Ovary (tissue), 9 donors: Measurements from ENCODE around the gene DCT. TPM values are rescaled to one million over a fixed set of nuclear protein-coding genes. Genes with fewer than 3 reads are reported as not detected.

Experiments used
- DNase-seq, 5 donors: peaks; one replicate each; pipeline ENCODE4 v3.0.0-alpha.2; 2019 to 2020
- H3K27ac ChIP-seq, 2 donors: fragments of 200-600 bp; one replicate each; pipeline versions ENCODE4 v1.5.1 to v1.8.0; 2019 to 2022
- H3K27me3 ChIP-seq: fragments of 200-600 bp; one replicate; pipeline ENCODE4 v1.8.0; 2022
- H3K36me3 ChIP-seq: fragments of 200-600 bp; sonication (generic); one replicate; pipeline ENCODE4 v1.5.1; 2019
- H3K4me1 ChIP-seq: one replicate; pipeline ENCODE4 v1.8.1; 2013; ENCODE audit warnings: mild to moderate bottlenecking, moderate library complexity; ENCODE audit not compliant: insufficient read depth
- H3K4me3 ChIP-seq: fragments of 200-600 bp; sonication (generic); one replicate; pipeline ENCODE4 v1.5.1; 2017
- H3K9me3 ChIP-seq, 2 donors: fragments of 200-600 bp in 1 of 2; sonication (generic) in 1 of 2; one replicate each; pipeline versions ENCODE4 v1.5.1 to v1.8.1; 2013 to 2019; ENCODE audit warnings: mild to moderate bottlenecking in 1 of 2, moderate library complexity in 1 of 2
- EP300 ChIP-seq: sonication (generic); formaldehyde crosslinking; IDR thresholded peaks from one replicate; pipeline ENCODE4 v1.6.1; 2017; ENCODE audit warnings: antibody characterized with exemption
- POLR2A ChIP-seq: fragments of 450-650 bp; IDR thresholded peaks from one replicate; pipeline ENCODE4 v1.6.1; 2017; ENCODE audit warnings: antibody characterized with exemption, mild to moderate bottlenecking, moderate library complexity
- WGBS, 3 donors: extraction: QIAGEN DNeasy Blood & Tissue Kit in 1 of 3; methylation state at CpG; one replicate each; pipeline versions ENCODE4 v1.1.5 to v1.1.7; 2013 to 2017; 5-methylcytosine and 5-hydroxymethylcytosine counted together
- intact Hi-C, 4 donors: fragments of 100-400 bp; cut with DNase I; formaldehyde crosslinking; loops; one replicate each; pipeline versions ENCODE4 v1.11.0 to v1.15.1; 2022 to 2023
- polyA plus RNA-seq, 2 donors: library from polyadenylated mRNA; stranded (reverse); fragments of 200-250 nt in 1 of 2; fragments of 350-450 nt in 1 of 2; fragmentation: Illumina TruSeq in 1 of 2; extraction: RNeasy Lipid Tissue Mini Kit (QIAGEN cat#74804) in 1 of 2; gene quantifications; one replicate each; pipeline ENCODE4 v1.2.3, GENCODE V29; 2013 to 2014
- total RNA-seq, 7 donors: library from RNA; depleted of rRNA in 2 of 7; stranded (reverse); fragments of >200 nt in 2 of 7; fragmentation: NEBNext Ultra II Directional in 3 of 7; extraction: Animal tissue kit (Norgen Biotek cat#: 25700) in 3 of 7; gene quantifications; one replicate each; pipeline versions ENCODE4 v1.1.0 to v1.2.4, GENCODE V29; 2016 to 2023
- TF ChIP-seq, protein P1 (sequence below), 3 donors: fragments of 450-650 bp in 2 of 3; fragments of 200-600 bp in 1 of 3; IDR thresholded peaks; one replicate each; pipeline versions ENCODE4 v1.5.1 to v1.8.0; 2016 to 2022; ENCODE audit warnings: antibody characterized with exemption in 3 of 3, mild to moderate bottlenecking in 1 of 3
- donor health status: DM: no; HTN: no; CAD: no; lungs with moderate emphysema.
- donor health status: DM: no; HTN: no; CAD: no.
- donor health status: Bipolar disorder and iron deficiency.
- donor health status: DM: yes; HTN: yes; CAD: no.
- donor health status: DM: no; HTN: no; CAD: no.
- donor health status: DM: yes; HTN: yes; CAD: no.

Gene DCT
- total and polyA plus RNA-seq, 9 donors = 0.27 to 0.92 (median 0.58) TPM

DNA sequence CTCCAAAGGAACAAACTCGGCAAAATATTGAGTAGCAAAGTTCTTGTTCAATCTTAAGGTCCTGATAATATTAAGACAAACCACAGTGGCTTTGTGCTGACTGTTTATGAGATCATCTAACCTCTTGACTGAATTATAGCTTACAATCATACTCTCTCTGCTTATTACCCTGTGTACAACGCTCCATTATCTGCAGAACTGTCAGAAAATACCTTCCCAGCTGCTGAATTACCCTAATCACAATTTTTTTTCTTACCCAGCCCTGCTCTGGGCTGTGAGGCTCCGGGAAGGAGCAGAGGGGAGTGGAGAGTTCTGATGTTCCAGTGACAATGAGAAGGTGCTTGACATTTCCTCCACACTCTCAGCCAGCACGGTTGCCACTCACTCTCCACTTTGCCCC lies 64.8 kb downstream of the DCT start:
- TF ChIP-seq EP300 (no peak), POLR2A (no peak)
- TF ChIP-seq, protein P1, sequence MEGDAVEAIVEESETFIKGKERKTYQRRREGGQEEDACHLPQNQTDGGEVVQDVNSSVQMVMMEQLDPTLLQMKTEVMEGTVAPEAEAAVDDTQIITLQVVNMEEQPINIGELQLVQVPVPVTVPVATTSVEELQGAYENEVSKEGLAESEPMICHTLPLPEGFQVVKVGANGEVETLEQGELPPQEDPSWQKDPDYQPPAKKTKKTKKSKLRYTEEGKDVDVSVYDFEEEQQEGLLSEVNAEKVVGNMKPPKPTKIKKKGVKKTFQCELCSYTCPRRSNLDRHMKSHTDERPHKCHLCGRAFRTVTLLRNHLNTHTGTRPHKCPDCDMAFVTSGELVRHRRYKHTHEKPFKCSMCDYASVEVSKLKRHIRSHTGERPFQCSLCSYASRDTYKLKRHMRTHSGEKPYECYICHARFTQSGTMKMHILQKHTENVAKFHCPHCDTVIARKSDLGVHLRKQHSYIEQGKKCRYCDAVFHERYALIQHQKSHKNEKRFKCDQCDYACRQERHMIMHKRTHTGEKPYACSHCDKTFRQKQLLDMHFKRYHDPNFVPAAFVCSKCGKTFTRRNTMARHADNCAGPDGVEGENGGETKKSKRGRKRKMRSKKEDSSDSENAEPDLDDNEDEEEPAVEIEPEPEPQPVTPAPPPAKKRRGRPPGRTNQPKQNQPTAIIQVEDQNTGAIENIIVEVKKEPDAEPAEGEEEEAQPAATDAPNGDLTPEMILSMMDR (IDR thresholded peaks at IDR 0.05) = no peak
- Histone ChIP-seq H3K27ac (no peak overlapping the region), H3K4me3 (no peak overlapping the region), H3K4me1 (no peaks in the 10 kb centered on the region), H3K9me3 (no peaks in the 10 kb centered on the region), H3K36me3 (no peaks in the 10 kb centered on the region), H3K27me3 (no peaks in the 10 kb centered on the region)
- intact Hi-C loops = no loop called here
- no peak for DNase-seq
- WGBS, 3 donors = 9 to 19% (median 11%) methylated on average over 4 of the region's 4 CpGs

DNA sequence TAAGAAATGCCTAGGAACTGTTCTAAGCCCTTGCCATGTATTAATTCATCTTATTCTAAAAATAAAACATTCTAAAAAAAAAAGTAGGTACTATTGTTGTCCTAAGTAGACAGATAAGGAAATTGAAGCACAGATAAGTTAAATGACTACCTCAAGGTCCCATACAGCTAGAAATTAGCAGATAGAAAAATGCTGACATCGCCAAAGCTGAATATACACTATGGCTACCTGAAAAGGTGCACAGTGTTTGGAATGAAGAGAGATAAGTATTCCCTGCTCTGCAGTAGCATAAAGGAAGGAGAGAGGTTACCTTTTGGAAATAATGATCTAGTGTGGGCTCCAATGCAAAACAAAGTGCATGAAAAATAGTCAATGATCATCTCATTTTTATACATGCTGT lies 65.3 kb downstream of the DCT start:
- Histone ChIP-seq H3K27ac (no peak overlapping the region), H3K9me3 (no peaks in the 10 kb centered on the region), H3K4me3 (no peak overlapping the region), H3K4me1 (no peaks in the 10 kb centered on the region), H3K27me3 (no peaks in the 10 kb centered on the region), H3K36me3 (no peaks in the 10 kb centered on the region)
- intact Hi-C loops = no loop called here
- no peak for TF ChIP-seq EP300
- TF ChIP-seq POLR2A = no peak
- TF ChIP-seq, protein P1 (IDR thresholded peaks at IDR 0.05) = no peak
- 94 to 100% (median 98%) methylated on average over 1 of the region's 1 CpG for WGBS, 3 donors
- DNase-seq = no peak

DNA sequence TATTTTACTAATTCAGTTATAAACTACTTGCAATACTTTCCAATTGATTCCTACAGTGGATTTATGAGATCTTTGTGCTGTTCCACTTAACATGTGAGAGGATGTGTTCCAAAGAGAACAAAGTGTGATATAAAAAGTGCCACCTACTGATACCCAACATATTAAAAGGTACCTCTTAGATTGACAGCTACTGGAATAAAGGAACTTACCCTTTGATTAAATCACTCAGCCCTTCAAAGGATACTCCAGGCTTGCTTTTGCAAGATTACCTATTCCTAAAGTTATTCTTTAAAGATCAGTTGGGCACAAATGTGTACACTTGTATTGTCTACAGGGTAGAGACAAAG lies 65.9 kb downstream of the DCT start:
- TF ChIP-seq, protein P1 (IDR thresholded peaks at IDR 0.05) = no peak
- TF ChIP-seq POLR2A (no peak), EP300 (no peak)
- intact Hi-C loops = no loop called here
- H3K27me3 ChIP-seq = no peaks in the 10 kb centered on the region

DNA sequence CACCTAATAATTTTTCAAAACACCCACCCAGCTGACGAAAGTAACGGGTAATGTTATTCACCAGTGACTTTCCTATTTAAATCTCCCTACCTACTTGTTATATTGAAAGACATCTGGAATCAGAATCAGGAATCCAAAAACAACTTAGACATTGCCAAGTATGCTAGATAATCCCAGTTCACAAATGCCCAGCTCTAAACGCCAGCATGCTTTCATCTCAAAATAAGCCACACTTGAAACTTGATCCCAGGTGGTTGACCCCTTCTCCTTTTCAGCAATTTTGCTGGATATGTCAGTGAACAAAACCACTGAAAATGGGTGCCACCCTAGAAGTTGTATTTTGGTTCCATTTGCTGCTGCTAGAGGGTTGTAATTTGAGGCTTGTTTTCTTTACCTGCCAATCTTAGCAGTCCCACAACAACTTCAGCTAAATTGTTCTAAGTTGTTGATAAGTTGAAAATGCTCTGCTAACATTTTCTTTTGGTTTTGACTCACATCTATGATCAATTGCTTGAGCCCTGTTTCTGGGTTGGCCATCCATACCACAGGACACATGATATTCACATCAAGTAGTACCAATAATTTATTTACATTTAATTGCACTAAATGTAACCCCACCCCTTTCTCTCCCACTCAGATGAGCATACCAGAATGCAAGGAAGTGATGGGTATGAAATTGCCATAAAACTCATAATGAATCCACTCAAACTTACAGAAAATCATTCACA lies 66.4 kb downstream of the DCT start:
- H3K9me3 ChIP-seq = no peaks in the 10 kb centered on the region

More for the DNA sequence above, 65.9 kb downstream of the DCT start:
- no peaks in the 10 kb centered on the region for H3K4me1 ChIP-seq
- DNase-seq = no peak
- H3K36me3 ChIP-seq = no peaks in the 10 kb centered on the region
- H3K4me3 ChIP-seq = no peak overlapping the region
- H3K9me3 ChIP-seq = no peaks in the 10 kb centered on the region
- H3K27ac ChIP-seq = no peak overlapping the region

More for the DNA sequence above, 66.4 kb downstream of the DCT start:
- Histone ChIP-seq H3K36me3 (no peaks in the 10 kb centered on the region), H3K27me3 (no peaks in the 10 kb centered on the region), H3K27ac (no peak overlapping the region), H3K4me3 (no peak overlapping the region), H3K4me1 (no peaks in the 10 kb centered on the region)
- intact Hi-C loops = no loop called here
- DNase-seq = no peak
- TF ChIP-seq POLR2A = no peak
- TF ChIP-seq, protein P1 (IDR thresholded peaks at IDR 0.05) = no peak
- no peak for TF ChIP-seq EP300
- 61 to 68% (median 66%) methylated on average over 3 of the region's 3 CpGs for whole genome bisulfite sequencing, 3 donors
